ENCODE measurements around the gene RASIP1. TPM values are rescaled to one million over a fixed set of nuclear protein-coding genes. Genes with fewer than 3 reads are reported as not detected.
"Not testable (repeated sequence)": the region's sequence is repeated elsewhere in the genome, so short reads cannot be mapped to it uniquely, and the experiment has no call there.

The RASIP1 gene
- total RNA-seq, 1 experiment from 2014 or later = 0.09 TPM

GRCh38 chr19:48772503-48772953 lies 32.1 kb upstream of the RASIP1 start:
- TF ChIP-seq, protein P1, sequence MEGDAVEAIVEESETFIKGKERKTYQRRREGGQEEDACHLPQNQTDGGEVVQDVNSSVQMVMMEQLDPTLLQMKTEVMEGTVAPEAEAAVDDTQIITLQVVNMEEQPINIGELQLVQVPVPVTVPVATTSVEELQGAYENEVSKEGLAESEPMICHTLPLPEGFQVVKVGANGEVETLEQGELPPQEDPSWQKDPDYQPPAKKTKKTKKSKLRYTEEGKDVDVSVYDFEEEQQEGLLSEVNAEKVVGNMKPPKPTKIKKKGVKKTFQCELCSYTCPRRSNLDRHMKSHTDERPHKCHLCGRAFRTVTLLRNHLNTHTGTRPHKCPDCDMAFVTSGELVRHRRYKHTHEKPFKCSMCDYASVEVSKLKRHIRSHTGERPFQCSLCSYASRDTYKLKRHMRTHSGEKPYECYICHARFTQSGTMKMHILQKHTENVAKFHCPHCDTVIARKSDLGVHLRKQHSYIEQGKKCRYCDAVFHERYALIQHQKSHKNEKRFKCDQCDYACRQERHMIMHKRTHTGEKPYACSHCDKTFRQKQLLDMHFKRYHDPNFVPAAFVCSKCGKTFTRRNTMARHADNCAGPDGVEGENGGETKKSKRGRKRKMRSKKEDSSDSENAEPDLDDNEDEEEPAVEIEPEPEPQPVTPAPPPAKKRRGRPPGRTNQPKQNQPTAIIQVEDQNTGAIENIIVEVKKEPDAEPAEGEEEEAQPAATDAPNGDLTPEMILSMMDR (IDR thresholded peaks at IDR 0.05; ENCODE audit: unreplicated experiment) = no peak
- Mint-ChIP-seq H3K4me1 (ENCODE audit: low read depth, unreplicated experiment) (peaks cover 20% of the 10 kb centered on the region), H3K36me3 (ENCODE audit: insufficient read depth, unreplicated experiment) (no peaks in the 10 kb centered on the region), H3K4me3 (ENCODE audit: low read depth, unreplicated experiment) (no peak overlapping the region), H3K27ac (ENCODE audit: unreplicated experiment) (no peak overlapping the region), H3K27me3 (ENCODE audit: unreplicated experiment) (peaks cover 13% of the 10 kb centered on the region), H3K9me3 (ENCODE audit: low read depth, unreplicated experiment) (no peaks in the 10 kb centered on the region)
- DNase-seq = no peak
- intact Hi-C loops (cut with micrococcal nuclease; ENCODE audit: unreplicated experiment) = no loop called here
- CTCF ChIA-PET = no interaction called here
- BruUV-seq (replicated peaks) = no TSS peak

GRCh38 chr19:48770734-48771472 lies 30.5 kb upstream of the RASIP1 start:
- H3K27me3 Mint-ChIP-seq (ENCODE audit: unreplicated experiment) = peaks cover 28% of the 10 kb centered on the region
- H3K9me3 Mint-ChIP-seq (ENCODE audit: low read depth, unreplicated experiment) = no peaks in the 10 kb centered on the region
- no peaks in the 10 kb centered on the region for H3K36me3 Mint-ChIP-seq (ENCODE audit: insufficient read depth, unreplicated experiment)
- CTCF ChIA-PET = interaction anchor here (0.5 to 1.4 kb wide), 4 partner anchors 8 to 40 kb away, joined by 3 to 5 read pairs (median 3); partner anchors contain the start of gene BCAT2
- no TSS peak for BruUV-seq (replicated peaks)
- H3K4me3 Mint-ChIP-seq (ENCODE audit: low read depth, unreplicated experiment) = no peak overlapping the region
- TF ChIP-seq, protein P1 (IDR thresholded peaks at IDR 0.05; ENCODE audit: unreplicated experiment) = no peak
- intact Hi-C loops (cut with micrococcal nuclease; ENCODE audit: unreplicated experiment) = no loop called here
- no peak for DNase-seq
- peaks cover 20% of the 10 kb centered on the region for H3K4me1 Mint-ChIP-seq (ENCODE audit: low read depth, unreplicated experiment)
- H3K27ac Mint-ChIP-seq (ENCODE audit: unreplicated experiment) = no peak overlapping the region

DNA sequence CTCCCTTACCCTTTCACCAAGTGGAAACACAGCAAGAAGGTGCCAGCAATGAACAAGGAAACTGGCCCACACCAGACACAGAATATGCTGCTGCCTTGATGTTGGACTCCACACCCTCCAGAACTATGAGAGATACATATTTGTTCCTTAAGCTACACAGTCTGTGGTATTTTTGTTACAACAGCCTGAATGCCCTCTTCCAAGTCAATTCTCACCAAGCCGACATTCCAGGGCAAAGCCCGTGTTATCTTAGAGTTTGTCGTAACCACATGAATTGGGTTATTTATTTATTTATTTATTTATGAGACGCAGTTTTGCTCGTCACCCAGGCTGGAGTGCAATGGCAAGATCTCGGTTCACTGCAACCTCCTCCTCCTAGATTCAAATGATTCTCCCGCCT lies 29.9 kb upstream of the RASIP1 start:
- CTCF ChIA-PET = interaction anchor here (0.6 to 1.4 kb wide), 4 partner anchors 9 to 41 kb away, joined by 3 to 5 read pairs (median 3); partner anchors contain the start of gene BCAT2
- intact Hi-C loops (cut with micrococcal nuclease; ENCODE audit: unreplicated experiment) = no loop called here

GRCh38 chr19:48768994-48769713 lies 28.7 kb upstream of the RASIP1 start:
- intact Hi-C loops (cut with micrococcal nuclease; ENCODE audit: unreplicated experiment) = no loop called here
- Mint-ChIP-seq H3K4me3 (ENCODE audit: low read depth, unreplicated experiment) (no peak overlapping the region), H3K4me1 (ENCODE audit: low read depth, unreplicated experiment) (peaks cover 20% of the 10 kb centered on the region), H3K36me3 (ENCODE audit: insufficient read depth, unreplicated experiment) (no peaks in the 10 kb centered on the region), H3K27me3 (ENCODE audit: unreplicated experiment) (peaks cover 45% of the 10 kb centered on the region), H3K9me3 (ENCODE audit: low read depth, unreplicated experiment) (no peaks in the 10 kb centered on the region), H3K27ac (ENCODE audit: unreplicated experiment) (no peak overlapping the region)
- no peak for DNase-seq
- TF ChIP-seq, protein P1 (IDR thresholded peaks at IDR 0.05; ENCODE audit: unreplicated experiment) = no peak
- CTCF ChIA-PET = interaction anchor here (0.7 kb wide), 1 partner anchor 30 kb away, joined by 3 read pairs; no protein-coding TSS in a partner anchor
- no TSS peak for BruUV-seq (replicated peaks)

More for the DNA sequence above, 29.9 kb upstream of the RASIP1 start:
- peak; percentile 24 for DNase-seq
- Mint-ChIP-seq H3K9me3 (ENCODE audit: low read depth, unreplicated experiment) (no peaks in the 10 kb centered on the region), H3K4me3 (ENCODE audit: low read depth, unreplicated experiment) (no peak overlapping the region), H3K36me3 (ENCODE audit: insufficient read depth, unreplicated experiment) (no peaks in the 10 kb centered on the region), H3K27ac (ENCODE audit: unreplicated experiment) (no peak overlapping the region), H3K27me3 (ENCODE audit: unreplicated experiment) (peaks cover 34% of the 10 kb centered on the region), H3K4me1 (ENCODE audit: low read depth, unreplicated experiment) (peaks cover 20% of the 10 kb centered on the region)
- TF ChIP-seq, protein P1 (IDR thresholded peaks at IDR 0.05; ENCODE audit: unreplicated experiment) = no peak
- BruUV-seq (replicated peaks) = no TSS peak

GRCh38 chr19:48768171-48768753 lies 27.9 kb upstream of the RASIP1 start:
- H3K4me3 Mint-ChIP-seq (ENCODE audit: low read depth, unreplicated experiment); BruUV-seq (replicated peaks); H3K36me3 Mint-ChIP-seq (ENCODE audit: insufficient read depth, unreplicated experiment); DNase-seq; H3K27ac Mint-ChIP-seq (ENCODE audit: unreplicated experiment); H3K9me3 Mint-ChIP-seq (ENCODE audit: low read depth, unreplicated experiment); intact Hi-C loops (cut with micrococcal nuclease; ENCODE audit: unreplicated experiment): not testable (repeated sequence)
- Mint-ChIP-seq H3K27me3 (ENCODE audit: unreplicated experiment) (peaks cover 52% of the 10 kb centered on the region), H3K4me1 (ENCODE audit: low read depth, unreplicated experiment) (peaks cover 20% of the 10 kb centered on the region)
- CTCF ChIA-PET = interaction anchor here (1.2 kb wide), 1 partner anchor 11 kb away, joined by 3 read pairs; no protein-coding TSS in a partner anchor

GRCh38 chr19:48765816-48766215 lies 25.4 kb upstream of the RASIP1 start:
- DNase-seq; H3K27ac Mint-ChIP-seq (ENCODE audit: unreplicated experiment); BruUV-seq (replicated peaks); intact Hi-C loops (cut with micrococcal nuclease; ENCODE audit: unreplicated experiment); H3K36me3 Mint-ChIP-seq (ENCODE audit: insufficient read depth, unreplicated experiment); H3K9me3 Mint-ChIP-seq (ENCODE audit: low read depth, unreplicated experiment); H3K4me3 Mint-ChIP-seq (ENCODE audit: low read depth, unreplicated experiment): not testable (repeated sequence)
- H3K27me3 Mint-ChIP-seq (ENCODE audit: unreplicated experiment) = peaks cover 77% of the 10 kb centered on the region
- CTCF ChIA-PET = interaction anchor here (0.6 kb wide), 1 partner anchor 88 kb away, joined by 4 read pairs; no protein-coding TSS in a partner anchor
- peaks cover 19% of the 10 kb centered on the region for H3K4me1 Mint-ChIP-seq (ENCODE audit: low read depth, unreplicated experiment)
